Mesodermal cell (in vitro differentiated cells): ENCODE measurements around the gene JAKMIP3.
A peak's percentile ranks its signal among the peaks of the same experiment; 100 is the strongest.

ENCODE experiments used
- H3K27ac ChIP-seq: 2 replicates; pipeline ENCODE4 v1.7.0; 2013; ENCODE audit warnings: mild to moderate bottlenecking, low read depth, low read length, moderate library complexity; ENCODE audit not compliant: severe bottlenecking
- H3K36me3 ChIP-seq: 2 replicates; pipeline ENCODE4 v1.7.1; 2013; ENCODE audit warnings: mild to moderate bottlenecking, low read length, moderate library complexity; ENCODE audit not compliant: control insufficient read depth, insufficient read depth
- H3K4me1 ChIP-seq: one replicate; pipeline ENCODE4 v1.7.1; 2013; ENCODE audit warnings: mild to moderate bottlenecking, low read length; ENCODE audit not compliant: insufficient read depth, control insufficient read depth, poor library complexity, severe bottlenecking
- H3K4me3 ChIP-seq: 2 replicates; pipeline ENCODE4 v1.7.0; 2013; ENCODE audit warnings: low read length, control low read depth, mild to moderate bottlenecking; ENCODE audit not compliant: insufficient read depth, poor library complexity, severe bottlenecking; ENCODE audit errors: extremely low read depth
- H3K9me3 ChIP-seq: 2 replicates; pipeline ENCODE4 v1.7.1; 2013; ENCODE audit warnings: mild to moderate bottlenecking, low read length, moderate library complexity; ENCODE audit not compliant: control insufficient read depth
- WGBS, 2 experiments: methylation state at CpG; one replicate each; pipeline ENCODE4 v1.1.5; 2013; ENCODE audit warnings: missing lambda C conversion rate in 2 of 2; ENCODE audit not compliant: insufficient coverage in 2 of 2; 5-methylcytosine and 5-hydroxymethylcytosine counted together

Gene JAKMIP3

DNA sequence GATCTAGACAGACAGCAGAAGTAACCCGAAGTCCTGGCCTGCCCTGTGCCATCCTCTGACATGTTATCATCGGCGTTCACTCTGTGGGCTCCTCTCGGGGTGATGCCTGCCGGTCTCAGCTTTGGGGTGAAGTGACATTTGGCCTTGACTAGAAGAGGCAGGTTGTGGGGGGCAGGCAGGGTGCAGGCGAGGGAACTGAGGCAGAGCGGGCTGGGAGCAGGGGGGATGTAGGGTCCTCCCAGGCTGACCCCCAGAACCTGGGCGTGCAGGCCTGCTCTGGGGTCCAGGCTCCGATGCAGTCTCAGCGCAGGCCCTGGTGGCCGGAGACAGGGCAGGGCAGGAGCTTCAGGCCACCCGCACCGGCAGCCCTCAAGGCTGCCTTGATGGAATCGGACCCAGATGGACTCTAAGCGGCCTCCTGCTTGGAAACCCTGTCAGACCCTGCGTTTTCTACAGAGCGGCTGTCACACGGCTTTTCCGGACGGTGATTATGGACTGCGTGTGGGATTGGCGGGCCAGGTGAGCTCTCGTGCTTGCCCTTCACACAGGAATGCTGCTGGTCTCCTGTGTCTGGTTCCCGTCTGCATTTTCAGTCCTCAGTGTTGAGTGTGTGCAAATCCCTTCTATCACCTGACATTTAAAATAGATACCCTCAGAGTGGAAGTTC lies 842 bp upstream of the JAKMIP3 start:
- no peaks in the 10 kb centered on the region for H3K9me3 ChIP-seq
- no peak overlapping the region for H3K4me3 ChIP-seq
- H3K36me3 ChIP-seq, result no peaks in the 10 kb centered on the region
- no peak overlapping the region for H3K27ac ChIP-seq
- peaks cover 10% of the 10 kb centered on the region for H3K4me1 ChIP-seq
- WGBS, 2 experiments, result 93 to 94% methylated on average over 20 to 23 of the region's 24 CpGs

DNA sequence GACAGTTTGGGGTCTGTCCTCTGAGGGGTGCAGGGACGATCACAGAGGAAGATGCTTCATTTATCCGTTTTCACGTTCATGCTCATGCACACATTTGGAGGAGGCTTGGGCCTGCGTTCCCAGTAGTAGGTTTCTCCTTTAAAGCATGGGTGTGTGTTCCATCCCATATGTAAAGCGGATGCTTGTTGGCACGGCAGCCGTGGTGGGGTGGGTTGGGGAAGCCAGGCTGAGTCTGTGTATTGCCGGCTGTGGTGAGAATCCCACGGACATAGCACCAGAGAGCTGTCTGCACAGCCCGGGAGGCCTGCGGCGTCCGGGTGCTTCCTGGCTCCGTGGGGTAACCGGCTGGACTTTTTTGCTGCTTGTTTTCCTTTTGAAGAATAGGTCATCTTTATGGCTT lies 440 bp downstream of the JAKMIP3 start:
- Histone ChIP-seq H3K4me1 (peaks cover 10% of the 10 kb centered on the region), H3K4me3 (no peak overlapping the region), H3K36me3 (no peaks in the 10 kb centered on the region), H3K27ac (peak overlapping the region; percentile 51), H3K9me3 (no peaks in the 10 kb centered on the region)
- 83 to 87% methylated on average over 13 to 15 of the region's 15 CpGs for WGBS, 2 experiments

DNA sequence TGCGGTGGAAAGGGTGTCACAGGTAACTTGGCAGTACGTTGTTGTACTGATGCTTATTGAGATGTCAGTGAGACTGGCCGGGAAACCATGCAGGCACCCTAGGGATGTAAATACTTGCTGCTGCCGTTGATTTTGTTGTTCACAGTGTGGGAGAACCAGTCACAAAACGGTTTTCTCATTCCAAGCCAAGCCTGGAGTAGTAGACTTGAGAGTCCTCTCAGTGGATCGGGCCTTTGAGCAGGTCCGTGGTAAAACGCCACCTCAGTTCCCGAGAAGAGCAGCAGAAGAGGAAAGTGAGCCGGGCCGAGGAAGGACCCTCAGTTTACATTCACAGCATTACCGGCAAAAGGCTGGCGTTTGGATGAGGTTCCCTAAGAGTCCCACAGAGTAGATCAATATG lies 1.1 kb downstream of the JAKMIP3 start:
- Histone ChIP-seq H3K9me3 (no peaks in the 10 kb centered on the region), H3K27ac (no peak overlapping the region), H3K36me3 (no peaks in the 10 kb centered on the region), H3K4me3 (no peak overlapping the region), H3K4me1 (peaks cover 10% of the 10 kb centered on the region)
- 82 to 86% methylated on average over 9 to 11 of the region's 13 CpGs for WGBS, 2 experiments

DNA sequence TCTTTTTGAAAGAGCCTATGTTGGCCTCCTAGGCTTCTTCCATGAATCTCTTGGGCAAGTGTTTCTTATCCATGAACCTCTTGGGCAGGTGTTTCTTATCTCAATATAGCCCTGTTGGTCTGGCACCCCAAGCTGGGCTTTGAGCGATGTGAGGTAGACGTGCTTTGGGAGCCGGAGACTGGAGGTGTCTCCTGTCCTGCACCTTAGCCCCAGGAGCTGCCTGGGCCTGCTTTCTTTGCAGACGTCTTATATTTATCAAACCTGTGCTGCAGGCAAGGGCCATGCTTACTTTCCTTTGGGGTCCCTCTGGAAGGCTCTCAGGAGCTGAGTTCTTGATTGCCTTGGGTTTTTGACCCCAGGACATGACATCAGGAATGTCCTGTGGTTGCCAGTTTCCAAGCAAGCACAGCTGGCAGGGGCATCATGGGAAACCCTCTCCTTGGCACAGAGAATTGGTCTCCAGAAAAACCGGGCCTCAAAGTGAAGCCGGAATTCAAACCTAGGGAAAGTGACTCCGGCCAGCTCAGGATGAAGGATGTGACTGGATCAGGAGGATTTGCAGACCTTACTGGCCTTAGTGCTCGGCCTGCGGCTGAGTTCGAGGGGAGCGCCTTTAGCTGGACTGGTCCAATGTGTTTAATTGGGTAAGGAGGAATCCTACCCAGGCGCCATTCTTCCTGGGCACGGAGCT lies 2.8 kb downstream of the JAKMIP3 start:
- H3K9me3 ChIP-seq, result no peaks in the 10 kb centered on the region
- H3K4me3 ChIP-seq, result no peak overlapping the region
- no peak overlapping the region for H3K27ac ChIP-seq
- 91 to 93% methylated on average over 11 of the region's 13 CpGs for WGBS, 2 experiments
- no peaks in the 10 kb centered on the region for H3K36me3 ChIP-seq
- peaks cover 10% of the 10 kb centered on the region for H3K4me1 ChIP-seq

DNA sequence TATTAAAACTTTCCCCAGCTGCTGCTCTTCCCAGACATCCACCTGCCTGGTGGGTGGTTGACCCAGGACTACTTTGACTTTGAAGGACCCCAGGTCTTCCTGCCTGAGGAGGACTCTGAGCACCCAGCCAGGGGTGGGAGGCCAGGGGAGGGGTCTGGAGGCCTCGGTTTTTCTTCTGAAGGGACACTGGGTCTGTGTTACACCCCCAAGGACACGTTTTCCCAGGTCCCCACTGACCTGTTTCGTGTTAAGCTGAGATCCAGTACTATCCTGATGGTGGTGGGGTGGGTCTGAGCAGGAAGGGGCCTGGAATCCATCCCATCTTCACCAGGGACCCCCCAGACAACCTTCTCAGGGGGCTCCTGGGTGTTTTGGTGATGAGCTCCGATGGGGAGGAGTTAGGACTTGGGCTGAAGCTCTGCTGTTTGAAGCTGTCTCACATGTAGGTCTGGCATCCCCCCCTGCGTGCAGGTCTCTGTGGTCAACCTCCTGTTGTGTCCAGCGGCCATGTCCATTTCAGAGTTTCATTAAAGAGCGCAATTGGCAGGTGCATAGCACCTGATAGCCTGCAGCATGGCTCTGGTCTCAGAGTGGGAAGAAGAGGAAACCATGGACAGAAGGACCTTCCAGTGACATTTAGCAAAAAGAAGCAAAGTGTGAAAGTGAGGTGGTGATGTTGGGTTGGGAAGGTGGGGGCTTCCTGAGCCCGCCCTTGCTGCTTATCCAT lies 3.5 kb downstream of the JAKMIP3 start:
- Histone ChIP-seq H3K36me3 (no peaks in the 10 kb centered on the region), H3K9me3 (no peaks in the 10 kb centered on the region), H3K27ac (no peak overlapping the region), H3K4me1 (peaks cover 10% of the 10 kb centered on the region), H3K4me3 (no peak overlapping the region)
- 90 to 94% methylated on average over 4 to 6 of the region's 8 CpGs for WGBS, 2 experiments

DNA sequence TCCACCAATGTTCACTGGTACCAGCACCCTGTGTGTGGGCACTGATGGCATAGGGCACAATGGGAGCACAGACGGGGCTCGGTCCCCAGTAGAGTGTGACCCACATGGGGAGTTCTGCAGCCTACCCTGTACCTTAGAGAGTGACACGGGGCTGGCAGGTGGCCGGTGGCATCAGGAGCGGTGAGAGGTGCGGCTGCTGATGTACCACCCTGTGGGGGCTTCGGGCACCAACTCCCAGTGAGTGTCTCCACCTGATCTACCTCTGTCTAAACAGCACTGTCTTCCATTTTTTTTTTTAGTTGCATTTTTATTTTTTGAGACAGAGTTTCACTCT lies 4.1 kb downstream of the JAKMIP3 start:
- H3K9me3 ChIP-seq, result no peaks in the 10 kb centered on the region
- H3K27ac ChIP-seq, result no peak overlapping the region

DNA sequence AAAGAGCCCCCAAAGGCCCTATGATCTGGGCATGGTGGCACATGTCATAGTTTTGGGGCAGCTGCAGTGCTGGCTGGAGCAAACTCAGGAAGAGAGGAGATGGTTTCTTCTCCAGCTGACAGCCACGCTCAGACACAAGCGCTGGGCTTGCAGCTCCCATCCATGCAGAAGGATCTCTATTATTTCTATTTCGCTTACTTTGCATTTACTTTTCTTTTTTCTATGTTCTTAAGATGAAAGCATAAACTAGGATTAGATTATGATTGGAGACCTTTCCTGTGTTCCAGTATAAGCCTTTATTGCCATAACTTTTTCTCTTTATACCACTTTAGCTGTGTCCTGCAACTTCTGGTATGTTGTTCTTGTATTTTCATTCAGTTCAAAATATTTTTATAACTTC lies 5.0 kb downstream of the JAKMIP3 start:
- WGBS, 2 experiments, result no CpG with 5 or more reads among the region's 3 CpGs
- Histone ChIP-seq H3K9me3 (no peaks in the 10 kb centered on the region), H3K4me1 (peaks cover 8% of the 10 kb centered on the region), H3K36me3 (no peaks in the 10 kb centered on the region), H3K27ac (no peak overlapping the region), H3K4me3 (no peak overlapping the region)

More for the DNA sequence above, 4.1 kb downstream of the JAKMIP3 start:
- no peak overlapping the region for H3K4me3 ChIP-seq
- H3K4me1 ChIP-seq, result peaks cover 10% of the 10 kb centered on the region
- WGBS, 2 experiments, result 87 to 91% methylated on average over 7 of the region's 7 CpGs
- H3K36me3 ChIP-seq, result no peaks in the 10 kb centered on the region

DNA sequence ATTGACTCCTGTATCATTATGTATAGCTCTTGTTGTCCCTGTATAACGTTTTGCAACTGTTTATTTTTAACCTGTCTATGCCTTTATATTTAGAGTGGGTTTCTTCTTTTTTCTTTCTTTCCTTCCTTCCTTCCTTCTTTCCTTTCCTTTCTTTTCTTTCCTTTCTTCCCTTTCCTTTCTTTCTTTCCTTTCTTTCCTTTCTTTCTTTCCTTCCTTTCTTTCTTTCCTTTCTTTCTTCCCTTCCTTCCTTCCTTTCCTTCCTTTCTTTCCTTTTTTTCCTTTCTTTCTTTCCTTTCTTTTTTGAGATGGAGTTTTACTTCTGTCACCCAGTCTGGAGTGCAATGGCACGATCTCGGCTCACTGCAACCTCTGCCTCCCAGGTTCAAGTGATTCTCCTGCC lies 5.9 kb downstream of the JAKMIP3 start:
- 83 to 100% methylated on average over 1 to 2 of the region's 3 CpGs for WGBS, 2 experiments
- H3K4me1 ChIP-seq, result peaks cover 3% of the 10 kb centered on the region
- H3K27ac ChIP-seq, result no peak overlapping the region
- H3K36me3 ChIP-seq, result no peaks in the 10 kb centered on the region
- H3K9me3 ChIP-seq, result no peaks in the 10 kb centered on the region
- no peak overlapping the region for H3K4me3 ChIP-seq

DNA sequence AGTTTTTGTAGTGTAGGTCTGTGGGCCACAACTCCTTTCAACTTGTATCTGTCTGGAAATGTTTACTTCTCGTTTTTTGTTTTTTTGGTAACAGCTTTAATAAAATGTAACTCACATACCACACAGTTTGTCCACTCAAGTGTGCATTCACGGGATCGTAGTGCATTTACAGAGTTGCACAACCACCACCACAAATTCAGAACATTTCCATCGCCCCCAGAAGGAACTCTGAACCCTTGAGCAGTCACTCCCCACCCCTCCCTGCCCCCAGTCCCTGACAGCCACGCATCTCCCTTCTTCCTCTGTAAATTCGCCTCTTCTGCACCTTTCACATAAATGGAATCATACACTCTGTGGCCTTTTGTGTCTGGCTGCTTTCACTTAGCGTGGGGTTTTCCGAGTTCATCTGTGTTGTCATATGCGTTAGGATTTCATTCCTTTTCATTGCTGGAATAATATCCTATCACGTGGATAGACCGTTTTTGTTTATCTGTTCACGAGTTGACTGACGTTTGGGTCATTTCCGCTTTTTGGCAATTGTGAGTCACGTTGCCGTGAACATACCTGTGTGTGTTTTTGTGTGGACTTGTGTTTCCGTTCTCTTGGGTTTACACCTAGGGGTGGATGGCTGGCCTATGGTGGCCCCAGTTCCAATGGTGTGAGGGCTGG lies 10.3 kb downstream of the JAKMIP3 start:
- Histone ChIP-seq H3K4me3 (no peak overlapping the region), H3K4me1 (no peaks in the 10 kb centered on the region), H3K36me3 (no peaks in the 10 kb centered on the region), H3K27ac (no peak overlapping the region), H3K9me3 (no peaks in the 10 kb centered on the region)
- WGBS, 2 experiments, result 84 to 87% methylated on average over 16 of the region's 17 CpGs

DNA sequence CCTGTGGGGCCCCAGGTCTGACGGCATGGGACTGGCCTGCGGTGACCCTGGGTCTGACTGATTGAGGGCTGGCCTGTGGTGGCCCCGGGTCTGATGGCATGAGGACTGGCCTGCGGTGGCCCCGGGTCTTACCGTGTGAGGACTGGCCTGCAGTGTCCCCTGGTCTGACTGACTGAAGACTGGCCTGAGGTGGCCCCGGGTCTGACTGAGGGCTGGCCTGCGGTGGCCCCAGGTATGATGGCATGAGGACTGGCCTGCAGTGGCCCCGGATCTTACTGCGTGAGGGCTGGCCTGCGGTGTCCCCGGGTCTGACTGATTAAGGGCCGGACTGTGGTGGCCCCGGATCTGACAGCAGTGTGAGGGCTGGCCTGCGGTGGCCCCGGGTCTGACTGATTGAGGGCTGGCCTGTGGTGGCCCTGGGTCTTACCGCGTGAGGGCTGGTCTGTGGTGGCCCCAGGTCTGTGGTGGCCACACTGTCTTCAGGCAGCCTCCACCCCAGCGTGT lies 10.9 kb downstream of the JAKMIP3 start:
- 91 to 95% methylated on average over 17 to 19 of the region's 19 CpGs for WGBS, 2 experiments
- Histone ChIP-seq H3K4me1 (no peaks in the 10 kb centered on the region), H3K36me3 (no peaks in the 10 kb centered on the region), H3K9me3 (no peaks in the 10 kb centered on the region), H3K27ac (no peak overlapping the region), H3K4me3 (no peak overlapping the region)
